ENCODE measurements around the gene ASIC3.

The ASIC3 gene

DNA sequence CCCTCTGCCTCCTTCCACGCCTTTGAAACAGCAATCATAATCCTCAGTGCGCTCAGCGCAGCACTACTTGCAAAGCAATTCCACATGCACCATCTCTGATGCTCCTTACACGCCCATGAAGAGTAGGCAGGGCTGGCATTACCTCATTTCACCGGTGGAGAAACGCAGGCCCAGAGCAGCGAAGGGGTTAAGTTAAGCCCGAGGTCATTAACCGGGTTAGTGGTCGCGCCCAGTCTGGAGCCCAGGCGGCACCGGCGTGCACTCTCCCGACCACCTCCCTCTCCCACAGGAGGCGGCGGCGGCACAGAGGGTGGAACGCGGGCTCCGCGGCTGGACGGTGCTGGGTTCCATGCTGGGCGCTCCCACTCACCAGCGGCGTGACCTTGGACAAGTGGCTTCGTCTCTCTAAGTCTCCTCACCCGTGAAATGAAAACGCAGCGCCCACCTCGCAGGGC is 31.8 kb downstream of the ASIC3 start:
- TF ChIP-seq EZH2phosphoT487 (IDR thresholded peaks at IDR 0.05; ENCODE audit: borderline replicate concordance): no peak
- TF ChIP-seq, protein P1, sequence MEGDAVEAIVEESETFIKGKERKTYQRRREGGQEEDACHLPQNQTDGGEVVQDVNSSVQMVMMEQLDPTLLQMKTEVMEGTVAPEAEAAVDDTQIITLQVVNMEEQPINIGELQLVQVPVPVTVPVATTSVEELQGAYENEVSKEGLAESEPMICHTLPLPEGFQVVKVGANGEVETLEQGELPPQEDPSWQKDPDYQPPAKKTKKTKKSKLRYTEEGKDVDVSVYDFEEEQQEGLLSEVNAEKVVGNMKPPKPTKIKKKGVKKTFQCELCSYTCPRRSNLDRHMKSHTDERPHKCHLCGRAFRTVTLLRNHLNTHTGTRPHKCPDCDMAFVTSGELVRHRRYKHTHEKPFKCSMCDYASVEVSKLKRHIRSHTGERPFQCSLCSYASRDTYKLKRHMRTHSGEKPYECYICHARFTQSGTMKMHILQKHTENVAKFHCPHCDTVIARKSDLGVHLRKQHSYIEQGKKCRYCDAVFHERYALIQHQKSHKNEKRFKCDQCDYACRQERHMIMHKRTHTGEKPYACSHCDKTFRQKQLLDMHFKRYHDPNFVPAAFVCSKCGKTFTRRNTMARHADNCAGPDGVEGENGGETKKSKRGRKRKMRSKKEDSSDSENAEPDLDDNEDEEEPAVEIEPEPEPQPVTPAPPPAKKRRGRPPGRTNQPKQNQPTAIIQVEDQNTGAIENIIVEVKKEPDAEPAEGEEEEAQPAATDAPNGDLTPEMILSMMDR (conservative IDR thresholded peaks at IDR 0.05; ENCODE audit: low read length): no peak
- H4K20me1 ChIP-seq (ENCODE audit: insufficient read depth, low read length, poor library complexity, severe bottlenecking): peaks cover 14% of the 10 kb centered on the region
- H3K9ac ChIP-seq (ENCODE audit: low read depth, low read length, poor library complexity, severe bottlenecking): peak overlapping the region; percentile 99
- no peaks in the 10 kb centered on the region for H3K9me2 ChIP-seq (replicated peaks; ENCODE audit: low read depth, low read length)
- no peaks in the 10 kb centered on the region for H3K9me3 ChIP-seq (ENCODE audit: insufficient read depth, low read depth, low read length)
- H3K4me3 ChIP-seq (ENCODE audit: low read length, poor library complexity, severe bottlenecking): peak overlapping the region; percentile 100
- peak overlapping the region; percentile 100 for H3K4me2 ChIP-seq (ENCODE audit: low read depth, low read length, poor library complexity, severe bottlenecking)
- no peaks in the 10 kb centered on the region for H3K27me3 ChIP-seq (ENCODE audit: insufficient read depth, low read length, poor library complexity, severe bottlenecking)
- H3F3A ChIP-seq (ENCODE audit: low read depth): 0 out of 2 replicates have a peak, but pooled peaks cover 5% of the 10 kb centered on the region
- H3K36me3 ChIP-seq (ENCODE audit: insufficient read depth, low read length): peaks cover 14% of the 10 kb centered on the region; the same call in 1 of the 2 replicates
- peaks cover 29% of the 10 kb centered on the region for H3K4me1 ChIP-seq (ENCODE audit: insufficient read depth, low read length, poor library complexity, severe bottlenecking)
- peak overlapping the region; percentile 93 for H2AFZ ChIP-seq (ENCODE audit: low read length)
- H3K79me2 ChIP-seq (ENCODE audit: insufficient read depth, low read length): peaks cover 40% of the 10 kb centered on the region

DNA sequence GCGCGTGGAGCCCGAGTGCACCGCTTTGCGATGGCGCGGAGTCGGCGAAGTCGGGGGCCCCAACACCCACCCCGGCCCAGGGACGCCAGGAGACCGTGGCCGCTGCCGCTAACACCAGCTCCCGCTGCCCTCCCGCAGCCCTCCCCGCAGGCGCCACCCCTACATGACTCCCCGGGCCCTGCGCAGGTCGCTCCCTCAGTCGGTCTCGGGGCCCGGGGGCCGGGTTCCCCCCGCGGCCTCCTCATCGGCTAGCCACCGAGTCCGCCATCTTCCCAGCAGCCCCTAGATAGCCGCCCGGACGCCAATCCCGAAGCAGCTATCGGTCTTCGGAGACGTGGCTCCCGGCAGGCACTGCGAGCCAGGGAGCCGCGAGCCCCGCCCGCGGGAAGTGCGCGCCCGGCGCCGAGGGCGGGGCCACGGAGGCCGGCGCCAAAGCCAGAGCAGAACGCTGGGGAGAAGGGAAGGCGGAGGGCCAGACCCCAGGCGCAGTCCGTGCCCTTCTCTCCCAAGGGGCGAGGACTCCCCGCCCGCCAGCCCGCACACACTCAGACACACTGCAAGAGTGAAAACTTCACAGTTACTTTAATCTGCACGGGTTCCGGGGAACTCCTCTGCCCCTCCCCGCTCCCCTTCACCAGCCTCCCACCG is 32.3 kb downstream of the ASIC3 start, which contains the start of gene FASTK:
TSS of gene FASTK (minus strand) at position 288 of the 648 bp plus-strand sequence. CDS start at position 245, 43 bp downstream.
- peak within 1 kb of the TSS; percentile 93 for H2AFZ ChIP-seq (ENCODE audit: low read length)
- H3K36me3 ChIP-seq (ENCODE audit: insufficient read depth, low read length): peaks cover 8% of the 10 kb centered on the region; the same call in 1 of the 2 replicates
- H3K79me2 ChIP-seq (ENCODE audit: insufficient read depth, low read length): peaks cover 40% of the 10 kb centered on the region
- H3K9me2 ChIP-seq (replicated peaks; ENCODE audit: low read depth, low read length): no peaks in the 10 kb centered on the region
- peaks cover 14% of the 10 kb centered on the region for H4K20me1 ChIP-seq (ENCODE audit: insufficient read depth, low read length, poor library complexity, severe bottlenecking)
- H3K4me2 ChIP-seq (ENCODE audit: low read depth, low read length, poor library complexity, severe bottlenecking): peak within 1 kb of the TSS; percentile 100
- H3K9me3 ChIP-seq (ENCODE audit: insufficient read depth, low read depth, low read length): no peaks in the 10 kb centered on the region
- peaks cover 34% of the 10 kb centered on the region for H3K4me1 ChIP-seq (ENCODE audit: insufficient read depth, low read length, poor library complexity, severe bottlenecking)
- H3K9ac ChIP-seq (ENCODE audit: low read depth, low read length, poor library complexity, severe bottlenecking): peak within 1 kb of the TSS; percentile 99
- 0 out of 2 replicates have a peak, but pooled peaks cover 5% of the 10 kb centered on the region for H3F3A ChIP-seq (ENCODE audit: low read depth)
- no peak for TF ChIP-seq EZH2phosphoT487 (IDR thresholded peaks at IDR 0.05; ENCODE audit: borderline replicate concordance)
- TF ChIP-seq, protein P1 (conservative IDR thresholded peaks at IDR 0.05; ENCODE audit: low read length): no peak
- H3K27me3 ChIP-seq (ENCODE audit: insufficient read depth, low read length, poor library complexity, severe bottlenecking): no peaks in the 10 kb centered on the region
- H3K4me3 ChIP-seq (ENCODE audit: low read length, poor library complexity, severe bottlenecking): peak within 1 kb of the TSS; percentile 100

GRCh38 chr7:151081170-151082101 is 33.1 kb downstream of the ASIC3 start:
- peaks cover under 1% of the 10 kb centered on the region; the same call in 1 of the 2 replicates for H3K36me3 ChIP-seq (ENCODE audit: insufficient read depth, low read length)
- no peak overlapping the region for H2AFZ ChIP-seq (ENCODE audit: low read length)
- H3K9me3 ChIP-seq (ENCODE audit: insufficient read depth, low read depth, low read length): no peaks in the 10 kb centered on the region
- TF ChIP-seq, protein P1 (conservative IDR thresholded peaks at IDR 0.05; ENCODE audit: low read length): no peak
- TF ChIP-seq EZH2phosphoT487 (IDR thresholded peaks at IDR 0.05; ENCODE audit: borderline replicate concordance): no peak
- peaks cover 37% of the 10 kb centered on the region for H3K4me1 ChIP-seq (ENCODE audit: insufficient read depth, low read length, poor library complexity, severe bottlenecking)
- peak overlapping the region; percentile 99 for H3K9ac ChIP-seq (ENCODE audit: low read depth, low read length, poor library complexity, severe bottlenecking)
- H3K27me3 ChIP-seq (ENCODE audit: insufficient read depth, low read length, poor library complexity, severe bottlenecking): no peaks in the 10 kb centered on the region
- H3K79me2 ChIP-seq (ENCODE audit: insufficient read depth, low read length): peaks cover 40% of the 10 kb centered on the region
- H3K4me3 ChIP-seq (ENCODE audit: low read length, poor library complexity, severe bottlenecking): peak overlapping the region; percentile 100
- 0 out of 2 replicates have a peak, but pooled peaks cover 5% of the 10 kb centered on the region for H3F3A ChIP-seq (ENCODE audit: low read depth)
- peaks cover 14% of the 10 kb centered on the region for H4K20me1 ChIP-seq (ENCODE audit: insufficient read depth, low read length, poor library complexity, severe bottlenecking)
- H3K9me2 ChIP-seq (replicated peaks; ENCODE audit: low read depth, low read length): no peaks in the 10 kb centered on the region
- H3K4me2 ChIP-seq (ENCODE audit: low read depth, low read length, poor library complexity, severe bottlenecking): peak overlapping the region; percentile 88
